SU-DHL-6 (cell line): ENCODE results near the gene FFAR3.

Experiments used
- CTCF ChIP-seq: fragments of 200-600 bp; sonication (generic); IDR thresholded peaks from one replicate; pipeline ENCODE4 v1.5.1; 2017; ENCODE audit warnings: antibody characterized with exemption, mild to moderate bottlenecking, low read length, moderate library complexity; ENCODE audit not compliant: insufficient read depth, poor library complexity, severe bottlenecking
- EZH2phosphoT487 ChIP-seq: fragments of 200-600 bp; sonication (generic), shearing (Covaris generic); conservative IDR thresholded peaks from 2 replicates; pipeline ENCODE4 v1.6.1; 2018; ENCODE audit warnings: mild to moderate bottlenecking, antibody characterized with exemption, low read length, moderate library complexity, mixed read lengths

- TF ChIP-seq CTCF = no peak
- no peak for TF ChIP-seq EZH2phosphoT487
Measured at GRCh38 chr19:35353635-35354034, 4.6 kb upstream of the FFAR3 start.
